SW480 (cell line): ENCODE measurements around the gene FICD.

Source experiments
- DNase-seq: peaks from one replicate; pipeline ENCODE4 v3.0.0-alpha.2; 2016; ENCODE audit warnings: low spot score

The FICD gene

DNA sequence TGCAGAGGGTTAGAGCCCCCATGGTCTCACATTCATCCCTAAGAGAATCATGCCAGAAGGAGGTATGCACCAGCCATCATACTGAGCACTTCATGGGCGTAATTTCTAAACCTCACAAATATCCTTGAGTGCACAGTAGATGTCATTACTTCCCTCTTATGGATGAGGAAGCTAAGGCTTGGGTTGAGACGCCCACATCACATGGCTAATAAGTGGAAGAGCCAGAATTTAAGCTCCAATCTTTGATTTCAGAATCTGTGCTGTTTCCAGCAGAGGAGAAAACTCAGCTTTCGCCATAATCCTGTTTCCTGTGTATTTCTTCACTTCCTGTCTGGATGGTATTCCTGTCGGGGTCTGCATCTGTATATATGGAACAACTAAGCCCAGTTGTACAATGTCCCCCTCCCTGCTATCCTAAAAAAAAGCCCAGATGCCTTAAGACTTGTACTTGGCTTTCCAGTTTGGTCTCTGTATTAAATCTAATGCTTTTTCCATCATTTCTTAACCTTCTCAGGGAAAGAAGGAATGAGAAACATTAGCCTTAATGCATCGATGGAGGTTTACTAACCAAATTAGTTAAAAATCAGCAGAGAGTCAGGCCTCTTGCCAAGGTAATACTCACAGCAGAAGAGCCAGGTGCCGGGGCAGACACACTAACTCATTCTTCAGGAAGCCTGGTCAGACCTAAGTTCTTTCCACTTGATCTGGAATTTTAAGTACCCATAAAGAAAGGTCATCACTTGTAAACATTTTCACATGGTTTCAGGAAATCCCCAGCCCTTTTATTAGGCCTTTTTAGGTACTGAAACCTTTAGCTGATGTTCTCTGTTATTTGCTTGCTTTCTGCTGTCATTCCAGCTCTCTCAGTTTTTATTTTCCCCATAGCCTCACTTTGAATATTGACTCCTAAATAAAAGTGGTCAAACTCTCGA lies 52.6 kb downstream of the FICD start:
- DNase-seq: no peak

DNA sequence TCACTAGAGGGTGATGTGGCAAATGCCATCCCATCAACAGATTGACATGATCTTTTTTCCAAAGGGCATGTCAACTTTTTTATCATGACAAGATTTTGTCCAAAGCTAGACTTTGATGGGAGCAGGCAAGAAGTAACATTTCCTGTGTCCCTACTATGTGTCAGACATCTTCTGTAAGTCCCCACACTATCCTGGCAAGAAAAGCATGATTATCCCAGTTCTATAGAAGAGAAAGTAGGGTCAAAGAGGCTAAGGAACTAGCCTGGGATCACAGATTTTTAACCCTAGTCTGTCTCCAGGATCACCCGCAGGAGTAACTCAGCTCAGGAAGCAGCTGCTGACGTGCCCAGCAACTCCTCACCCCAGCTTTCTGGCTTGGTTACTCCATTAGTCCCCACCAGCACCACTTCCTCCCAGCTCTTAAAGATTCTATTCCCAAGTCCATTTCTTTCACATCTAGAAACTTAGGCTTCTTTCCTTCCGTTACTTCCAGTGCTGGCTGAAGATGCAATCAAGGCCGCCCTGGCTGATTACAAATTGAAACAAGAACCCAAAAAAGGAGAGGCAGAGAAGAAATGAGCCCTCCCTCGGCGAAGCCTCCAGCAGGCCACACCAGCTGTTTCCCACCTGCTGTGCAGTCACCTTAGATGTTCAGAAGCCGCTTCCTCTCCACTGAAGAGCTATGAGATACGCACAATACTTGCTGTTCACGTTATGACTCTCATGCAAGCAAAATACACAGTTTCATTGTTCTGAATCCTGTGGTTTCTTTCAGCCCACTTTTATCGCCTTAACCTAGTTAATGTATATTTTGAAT lies 53.5 kb downstream of the FICD start:
- no peak for DNase-seq
